GM12878 (cell line): ENCODE measurements around the gene PRRG1. TPM values are rescaled to one million over a fixed set of nuclear protein-coding genes. Genes with fewer than 3 reads are reported as not detected.

ENCODE experiments used
- ATAC-seq: fragments of 200-7000 bp; cut with Tn5 transposase; 3 replicates; pipeline ENCODE4 v1.9.1; 2020; ENCODE audit warnings: mild to moderate bottlenecking, moderate library complexity
- BruUV-seq: library from RNA; stranded (reverse); fragments of 400-500 nt; replicated peaks from 2 replicates; lab custom pipeline; 2021; lab: Mats Ljungman, UMichigan
- CTCF ChIA-PET: fragments of 300-600 bp; sonication (Branson Sonifier 250); formaldehyde crosslinking; extraction: SDS; loops from one replicate; lab custom pipeline; 2021; ENCODE audit warnings: inconsistent platforms; lab: Yijun Ruan, JAX
- POLR2A ChIA-PET: fragments of 350-600 bp; formaldehyde crosslinking; extraction: SDS; loops from one replicate; lab custom pipeline; 2021; ENCODE audit warnings: inconsistent platforms; lab: Charles Lee
- RAD21 ChIA-PET: fragments of 300-600 bp; sonication (Branson Sonifier 250); formaldehyde crosslinking; loops from one replicate; lab custom pipeline; 2023; ENCODE audit warnings: antibody characterized with exemption; ENCODE audit not compliant: unreplicated experiment; lab: Charles Lee
- SMC1A ChIA-PET: fragments of 300-600 bp; sonication (Branson Sonifier 250); formaldehyde crosslinking; loops from one replicate; lab custom pipeline; 2023; ENCODE audit not compliant: unreplicated experiment, uncharacterized antibody; lab: Charles Lee
- DNase-seq: peaks from one replicate; pipeline ENCODE4 v3.0.0-alpha.2; 2011; ENCODE audit warnings: low read depth, low spot score
- FAIRE-seq: peaks from 3 replicates; lab custom pipeline; 2011; peaks lifted over from hg19 to GRCh38; lab: Jason Lieb, UNC
- H2AFZ ChIP-seq: 2 replicates; pipeline ENCODE4 v1.6.0; 2011; ENCODE audit warnings: low read depth, low read length, control low read depth; ENCODE audit not compliant: control insufficient read depth
- H3K27ac ChIP-seq: 2 replicates; pipeline ENCODE4 v1.5.1; 2011; ENCODE audit warnings: control low read depth; ENCODE audit not compliant: control insufficient read depth, insufficient read depth
- H3K27me3 ChIP-seq, 2 experiments: replicated peaks in 1 of 2; 2 replicates each; pipeline versions ENCODE4 v1.6.0 to v1.6.1; 2011; ENCODE audit warnings: low read length in 1 of 2; ENCODE audit not compliant: control insufficient read depth in 2 of 2, insufficient read depth in 2 of 2
- H3K36me3 ChIP-seq, 2 experiments: 2 replicates each; pipeline ENCODE4 v1.5.1; 2011; ENCODE audit warnings: low read length in 1 of 2; ENCODE audit not compliant: control insufficient read depth in 2 of 2, insufficient read depth in 2 of 2
- H3K4me1 ChIP-seq: 2 replicates; pipeline ENCODE4 v1.6.1; 2011; ENCODE audit warnings: mild to moderate bottlenecking, low read length, moderate library complexity, mixed read lengths; ENCODE audit not compliant: control insufficient read depth, insufficient read depth
- H3K4me2 ChIP-seq: 2 replicates; pipeline ENCODE4 v1.6.0; 2011; ENCODE audit warnings: control low read depth; ENCODE audit not compliant: control insufficient read depth, insufficient read depth
- H3K4me3 ChIP-seq: fragments of 200-600 bp; sonication (generic); 2 replicates; pipeline ENCODE4 v1.5.1; 2016
- H3K79me2 ChIP-seq: 2 replicates; pipeline ENCODE4 v1.6.0; 2011; ENCODE audit warnings: low read length; ENCODE audit not compliant: control insufficient read depth, insufficient read depth
- H3K9ac ChIP-seq: 2 replicates; pipeline ENCODE4 v1.8.0; 2011; ENCODE audit warnings: low read length, control low read depth, mixed read lengths; ENCODE audit not compliant: control insufficient read depth, insufficient read depth
- H3K9me3 ChIP-seq: replicated peaks from 3 replicates; pipeline ENCODE4 v1.5.1; 2011; ENCODE audit warnings: mild to moderate bottlenecking, low read length; ENCODE audit not compliant: control insufficient read depth, insufficient read depth
- H4K20me1 ChIP-seq: 2 replicates; pipeline ENCODE4 v1.6.0; 2011; ENCODE audit not compliant: control insufficient read depth, insufficient read depth
- BCL11A ChIP-seq: IDR thresholded peaks from 2 replicates; pipeline ENCODE4 v1.6.1; 2011; ENCODE audit warnings: low read depth, low read length
- LARP7 ChIP-seq: fragments of 450-650 bp; IDR thresholded peaks from 2 replicates; pipeline ENCODE4 v1.6.1; 2017; ENCODE audit warnings: mild to moderate bottlenecking
- PAX5 ChIP-seq: IDR thresholded peaks from 2 replicates; pipeline ENCODE4 v1.6.1; 2011; ENCODE audit warnings: low read depth, low read length, borderline replicate concordance
- RFX5 ChIP-seq: IDR thresholded peaks from 2 replicates; pipeline ENCODE4 v1.6.1; 2011; ENCODE audit warnings: low read depth, low read length, improper control_type of control experiment
- STAT1 ChIP-seq: fragments of 450-650 bp; conservative IDR thresholded peaks from 2 replicates; pipeline ENCODE4 v1.6.1; 2014; ENCODE audit warnings: antibody characterized with exemption, mild to moderate bottlenecking
- SUZ12 ChIP-seq: fragments of 200-600 bp; sonication (generic); IDR thresholded peaks from one replicate; pipeline ENCODE4 v1.6.1; 2018; ENCODE audit warnings: antibody characterized with exemption, mild to moderate bottlenecking; ENCODE audit not compliant: unreplicated experiment
- TCF7 ChIP-seq: IDR thresholded peaks from 2 replicates; pipeline ENCODE4 v1.6.1; 2014; ENCODE audit warnings: antibody characterized with exemption, borderline replicate concordance
- WGBS: methylation state at CpG from one replicate; pipeline ENCODE4 v1.1.6; 2016; ENCODE audit warnings: low lambda C conversion rate; ENCODE audit not compliant: insufficient replicate concordance, insufficient coverage; ENCODE audit errors: missing lambda C conversion rate; 5-methylcytosine and 5-hydroxymethylcytosine counted together
- in situ Hi-C: fragments of 300-500 bp; cut with MboI; formaldehyde crosslinking; loops from 9 replicates; pipeline ENCODE4 v1.14.3; 2018; ENCODE audit warnings: mixed read lengths
- intact Hi-C: fragments of 100-400 bp; cut with micrococcal nuclease; formaldehyde crosslinking; loops from one replicate; pipeline ENCODE4 v1.14.2; 2022; ENCODE audit not compliant: unreplicated experiment
- polyA plus RNA-seq, 11 experiments: library from polyadenylated mRNA; depleted of rRNA in 4 of 11; unstranded in 6 of 11; stranded (reverse) in 5 of 11; fragments of >200 nt; fragmentation: Nextera tagmentation in 4 of 11; fragmentation: Illumina TruSeq in 1 of 11; extraction: Ambion mirVana in 4 of 11; extraction: Trizol in 1 of 11; gene quantifications; 1 replicate in 1 of 11; 2 replicates in 10 of 11; pipeline versions ENCODE4 v1.2.1 to v1.2.3, GENCODE V29; 2011 to 2016; ENCODE audit warnings: inconsistent platforms in 2 of 11, missing spikeins in 2 of 11, low read depth in 1 of 11
- total RNA-seq, 4 experiments: library from RNA; depleted of rRNA in 3 of 4; stranded (reverse); fragments of >200 nt in 3 of 4; fragmentation: Illumina TruSeq in 1 of 4; extraction: Trizol in 1 of 4; gene quantifications; 2 replicates each; pipeline versions ENCODE4 v1.2.1 to v1.2.3, GENCODE V29; 2013 to 2021
- TF ChIP-seq, protein P1 (sequence below): fragments of 450-650 bp; formaldehyde crosslinking; IDR thresholded peaks from 2 replicates; pipeline ENCODE4 v1.5.0; 2022; ENCODE audit warnings: mild to moderate bottlenecking, missing genetic modification characterization

PRRG1 gene
- total and polyA plus RNA-seq, 10 of the 15 experiments (the other 5 are each of a cell fraction or from before 2014, with no cell fraction given): not detected

DNA sequence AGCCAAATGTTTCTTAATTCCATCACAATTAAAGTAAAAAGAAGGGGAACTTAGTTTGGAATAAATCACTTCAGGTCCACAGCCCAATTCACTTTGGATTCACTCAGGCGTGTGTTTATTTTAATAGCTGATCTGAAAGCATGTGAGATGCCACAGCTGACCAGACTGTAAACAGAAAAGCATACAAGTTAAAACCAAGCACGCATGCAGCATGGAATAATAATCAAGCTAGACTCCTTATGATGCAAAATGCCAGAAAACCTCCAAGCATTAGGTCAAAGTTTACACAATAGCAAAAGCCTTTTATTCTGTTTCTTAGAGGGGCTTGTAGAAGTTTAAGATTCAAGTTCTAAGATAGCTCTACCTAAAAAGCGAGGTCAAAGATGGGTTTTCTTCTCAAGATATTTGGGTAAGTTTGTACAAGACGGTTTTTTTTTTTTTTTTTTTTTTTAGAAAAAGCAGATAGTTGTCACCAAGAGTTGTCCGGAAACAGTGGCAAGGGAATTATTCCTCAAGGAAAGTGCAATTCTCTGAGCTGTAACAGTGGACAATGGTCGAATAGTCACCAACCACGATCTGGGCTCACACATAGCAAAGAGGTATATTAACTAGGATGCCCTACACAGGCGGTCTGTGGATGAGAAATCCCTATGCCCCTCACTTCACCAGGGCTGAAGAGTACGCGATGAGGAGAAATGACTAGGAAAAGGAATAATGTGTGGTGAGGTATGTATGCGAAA lies 763 bp upstream of the PRRG1 start:
- peaks cover 0 to 3% of the 10 kb centered on the region in 2 experiments; a peak in 2 of 4 replicates for H3K27me3 ChIP-seq
- no peaks in the 10 kb centered on the region for H4K20me1 ChIP-seq
- CTCF ChIA-PET: interaction anchor here (0.6 kb wide), 1 partner anchor 285 kb away, joined by 3 read pairs; no protein-coding TSS in a partner anchor
- RAD21 ChIA-PET: no interaction called here
- H3K27ac ChIP-seq: no peak overlapping the region
- no peaks in the 10 kb centered on the region for H3K79me2 ChIP-seq
- SMC1A ChIA-PET: no interaction called here
- no peak for DNase-seq
- intact Hi-C loops: no loop called here
- whole genome bisulfite sequencing: 44% methylated on average over 11 of the region's 11 CpGs
- H2AFZ ChIP-seq: no peak overlapping the region
- ATAC-seq: no peak
- no peaks in the 10 kb centered on the region for H3K4me1 ChIP-seq
- FAIRE-seq: no peak
- H3K36me3 ChIP-seq: no peaks in the 10 kb centered on the region
- TF ChIP-seq PAX5: no peak
- TF ChIP-seq STAT1: no peak
- TF ChIP-seq BCL11A: no peak
- no peak for TF ChIP-seq LARP7
- no peak for TF ChIP-seq TCF7
- no peak for TF ChIP-seq RFX5
- TF ChIP-seq SUZ12: no peak
- TF ChIP-seq, protein P1, sequence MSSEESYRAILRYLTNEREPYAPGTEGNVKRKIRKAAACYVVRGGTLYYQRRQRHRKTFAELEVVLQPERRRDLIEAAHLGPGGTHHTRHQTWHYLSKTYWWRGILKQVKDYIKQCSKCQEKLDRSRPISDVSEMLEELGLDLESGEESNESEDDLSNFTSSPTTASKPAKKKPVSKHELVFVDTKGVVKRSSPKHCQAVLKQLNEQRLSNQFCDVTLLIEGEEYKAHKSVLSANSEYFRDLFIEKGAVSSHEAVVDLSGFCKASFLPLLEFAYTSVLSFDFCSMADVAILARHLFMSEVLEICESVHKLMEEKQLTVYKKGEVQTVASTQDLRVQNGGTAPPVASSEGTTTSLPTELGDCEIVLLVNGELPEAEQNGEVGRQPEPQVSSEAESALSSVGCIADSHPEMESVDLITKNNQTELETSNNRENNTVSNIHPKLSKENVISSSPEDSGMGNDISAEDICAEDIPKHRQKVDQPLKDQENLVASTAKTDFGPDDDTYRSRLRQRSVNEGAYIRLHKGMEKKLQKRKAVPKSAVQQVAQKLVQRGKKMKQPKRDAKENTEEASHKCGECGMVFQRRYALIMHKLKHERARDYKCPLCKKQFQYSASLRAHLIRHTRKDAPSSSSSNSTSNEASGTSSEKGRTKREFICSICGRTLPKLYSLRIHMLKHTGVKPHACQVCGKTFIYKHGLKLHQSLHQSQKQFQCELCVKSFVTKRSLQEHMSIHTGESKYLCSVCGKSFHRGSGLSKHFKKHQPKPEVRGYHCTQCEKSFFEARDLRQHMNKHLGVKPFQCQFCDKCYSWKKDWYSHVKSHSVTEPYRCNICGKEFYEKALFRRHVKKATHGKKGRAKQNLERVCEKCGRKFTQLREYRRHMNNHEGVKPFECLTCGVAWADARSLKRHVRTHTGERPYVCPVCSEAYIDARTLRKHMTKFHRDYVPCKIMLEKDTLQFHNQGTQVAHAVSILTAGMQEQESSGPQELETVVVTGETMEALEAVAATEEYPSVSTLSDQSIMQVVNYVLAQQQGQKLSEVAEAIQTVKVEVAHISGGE (CRISPR knock-in tag): no peak
- no peak overlapping the region for H3K9ac ChIP-seq
- H3K4me3 ChIP-seq: no peak overlapping the region
- H3K9me3 ChIP-seq: no peaks in the 10 kb centered on the region; the same call in 2 of the 3 replicates
- POLR2A ChIA-PET: no interaction called here
- in situ Hi-C loops: no loop called here
- H3K4me2 ChIP-seq: no peak overlapping the region
- no TSS peak for BruUV-seq
